Activated CD4-positive, CD25-positive, alpha-beta regulatory T cell treated with anti-CD3 and anti-CD28 coated beads, Interleukin-2, amount 50 U/mL, for 16 hours (primary cell): ENCODE data around the gene BEAN1.

Experiments used
- DNase-seq: peaks from one replicate; pipeline ENCODE4 v3.0.0-alpha.2; 2020; ENCODE audit warnings: low read depth, low spot score

Gene BEAN1

GRCh38 chr16:66469947-66470546, 43.0 kb downstream of the BEAN1 start:
- no peak for DNase-seq

DNA sequence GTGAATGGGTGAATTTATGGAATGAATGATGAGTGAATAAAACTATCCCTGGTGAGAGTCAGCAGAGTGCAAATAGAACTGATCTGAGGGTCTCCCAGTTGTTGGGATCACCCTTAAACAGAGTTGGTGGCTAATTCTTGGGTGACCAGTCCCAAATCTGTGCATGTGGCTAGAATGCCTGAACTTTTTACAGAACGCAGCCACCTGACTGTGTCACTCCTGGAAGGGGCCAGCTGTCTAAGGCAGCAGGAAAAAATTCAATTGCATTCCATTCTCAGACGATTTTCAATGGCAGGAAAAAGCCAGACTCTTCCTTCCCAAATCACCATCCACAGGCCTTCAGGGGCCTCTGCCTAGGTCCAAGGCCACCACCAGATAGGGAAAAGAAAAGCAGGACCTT, 43.5 kb downstream of the BEAN1 start:
- no peak for DNase-seq

GRCh38 chr16:66471264-66471663, 44.2 kb downstream of the BEAN1 start:
- DNase-seq, result no peak

DNA sequence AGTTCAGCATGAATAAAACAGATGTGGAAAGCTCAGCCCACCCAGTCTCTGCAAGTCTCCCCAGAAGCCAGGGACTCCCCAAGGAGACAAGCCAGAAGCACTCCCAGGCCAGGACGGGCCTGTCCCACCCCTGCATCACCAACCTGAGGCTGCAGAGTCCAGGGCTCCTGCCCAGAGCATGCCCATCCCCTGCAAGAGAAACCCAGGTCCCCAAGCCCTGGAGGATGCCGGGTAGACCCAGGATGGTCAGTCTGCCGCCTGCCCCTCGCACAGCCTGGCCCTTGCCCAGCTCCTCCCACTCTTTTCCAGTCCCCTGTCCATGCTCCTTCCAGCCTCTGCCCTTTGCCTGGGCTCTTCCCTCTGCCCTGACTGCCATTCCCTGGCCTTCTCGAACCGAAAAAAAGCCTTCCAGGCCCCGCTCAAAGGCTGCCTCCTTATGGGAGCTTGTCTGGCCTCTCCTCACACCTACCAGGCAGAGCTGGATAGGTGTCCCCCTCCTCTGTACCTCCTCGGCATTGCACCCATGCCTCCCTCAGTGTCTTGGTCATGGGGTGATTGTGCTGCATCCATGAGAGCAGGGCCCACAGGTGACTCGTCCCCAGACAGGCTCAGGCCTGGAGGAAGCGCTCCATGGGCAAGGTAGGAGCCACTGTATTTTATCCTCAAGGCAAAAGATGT, 44.8 kb downstream of the BEAN1 start:
- no peak for DNase-seq

DNA sequence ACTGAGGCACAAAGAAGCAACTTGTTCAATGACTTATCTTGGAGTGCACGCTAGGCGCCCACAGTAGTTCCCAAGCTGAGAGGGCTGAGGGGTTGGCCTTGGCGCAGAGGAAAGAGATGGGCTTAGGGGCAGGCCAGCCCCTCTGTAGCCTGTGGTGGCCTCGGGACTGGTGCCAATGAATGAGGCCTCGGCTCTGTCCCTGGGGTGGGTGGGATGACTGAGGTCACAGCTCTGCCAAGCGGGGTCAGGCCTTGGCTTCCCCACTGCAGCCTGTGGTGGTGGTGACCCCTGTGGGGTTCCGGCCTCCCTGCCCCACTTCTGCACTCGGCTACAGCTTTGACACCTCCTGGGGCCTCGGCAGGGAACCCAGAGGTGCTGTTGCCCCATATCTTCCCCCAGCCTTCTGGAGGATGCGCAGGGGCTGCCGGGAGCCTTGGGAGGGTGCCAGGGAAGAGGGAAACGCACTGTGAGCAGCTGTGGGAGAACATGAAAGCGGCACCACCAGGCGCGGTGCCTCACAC, 46.0 kb downstream of the BEAN1 start:
- no peak for DNase-seq

GRCh38 chr16:66473654-66474519, 46.8 kb downstream of the BEAN1 start:
- DNase-seq, result no peak

DNA sequence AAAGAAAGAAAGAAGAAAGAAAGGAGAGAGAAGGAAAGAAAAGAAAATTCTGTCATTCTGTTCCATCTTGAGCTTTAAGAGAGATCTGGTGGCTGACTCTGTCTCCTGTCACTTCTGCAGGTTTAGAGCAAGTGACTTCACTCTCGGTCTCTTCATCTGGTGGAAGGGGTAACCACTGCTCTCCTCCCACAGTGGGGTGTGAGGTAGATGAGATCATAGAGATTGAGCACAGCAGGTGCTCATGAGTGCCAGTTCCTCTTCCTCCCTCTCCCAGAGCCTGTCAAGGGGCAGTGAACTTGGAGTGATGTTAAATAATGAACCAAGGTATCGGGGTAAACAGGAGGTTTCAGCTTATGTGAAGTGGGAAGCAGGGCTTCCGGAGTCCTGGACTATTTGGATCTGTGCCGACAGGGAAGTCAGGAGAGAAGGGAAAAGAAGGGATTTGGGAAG, 47.7 kb downstream of the BEAN1 start:
- peak; percentile 23 for DNase-seq

- DNase-seq, result no peak
Measured at GRCh38 chr16:66475232-66475631, 48.1 kb downstream of the BEAN1 start.

DNA sequence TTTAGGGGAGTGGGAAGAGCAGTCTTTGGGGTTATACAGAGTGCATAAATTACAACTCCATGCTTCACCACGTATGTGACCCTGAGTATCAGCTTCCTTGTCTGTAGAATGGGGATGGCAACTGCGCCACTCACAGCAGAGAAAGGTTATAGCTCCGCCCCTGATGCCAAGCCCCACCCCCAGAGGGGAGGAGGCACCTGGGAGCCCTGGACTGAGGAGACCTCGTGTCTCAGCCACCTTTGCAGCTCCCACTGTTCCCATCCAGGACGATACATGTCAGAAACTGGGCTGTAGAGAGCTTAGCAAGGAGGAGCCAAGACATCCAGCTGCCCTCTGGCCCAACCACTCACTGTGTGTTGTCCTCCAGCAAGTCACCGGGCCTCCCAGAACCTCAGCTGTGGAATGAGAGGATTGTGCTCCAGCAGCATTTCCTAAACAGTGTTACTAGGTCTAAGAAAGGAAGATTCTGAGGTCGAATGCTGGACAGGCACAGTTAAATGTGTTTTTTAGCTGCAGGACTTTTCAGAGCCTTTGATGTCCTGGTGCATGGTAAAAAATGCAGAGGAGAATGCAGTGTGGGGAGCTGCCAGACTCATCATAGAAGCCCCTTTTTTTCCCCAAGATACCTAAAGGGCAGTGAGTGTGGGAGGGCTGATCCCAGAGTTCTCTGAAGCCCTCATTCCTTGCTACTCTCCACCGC, 49.4 kb downstream of the BEAN1 start:
- no peak for DNase-seq

- DNase-seq, result no peak
Measured at GRCh38 chr16:66477028-66477515, 50.0 kb downstream of the BEAN1 start.

GRCh38 chr16:66478733-66479511, 51.8 kb downstream of the BEAN1 start:
- peak; percentile 59 for DNase-seq

- DNase-seq, result no peak
Measured at GRCh38 chr16:66479661-66480264, 52.7 kb downstream of the BEAN1 start.

- no peak for DNase-seq
Measured at GRCh38 chr16:66480265-66481080, 53.4 kb downstream of the BEAN1 start.

DNA sequence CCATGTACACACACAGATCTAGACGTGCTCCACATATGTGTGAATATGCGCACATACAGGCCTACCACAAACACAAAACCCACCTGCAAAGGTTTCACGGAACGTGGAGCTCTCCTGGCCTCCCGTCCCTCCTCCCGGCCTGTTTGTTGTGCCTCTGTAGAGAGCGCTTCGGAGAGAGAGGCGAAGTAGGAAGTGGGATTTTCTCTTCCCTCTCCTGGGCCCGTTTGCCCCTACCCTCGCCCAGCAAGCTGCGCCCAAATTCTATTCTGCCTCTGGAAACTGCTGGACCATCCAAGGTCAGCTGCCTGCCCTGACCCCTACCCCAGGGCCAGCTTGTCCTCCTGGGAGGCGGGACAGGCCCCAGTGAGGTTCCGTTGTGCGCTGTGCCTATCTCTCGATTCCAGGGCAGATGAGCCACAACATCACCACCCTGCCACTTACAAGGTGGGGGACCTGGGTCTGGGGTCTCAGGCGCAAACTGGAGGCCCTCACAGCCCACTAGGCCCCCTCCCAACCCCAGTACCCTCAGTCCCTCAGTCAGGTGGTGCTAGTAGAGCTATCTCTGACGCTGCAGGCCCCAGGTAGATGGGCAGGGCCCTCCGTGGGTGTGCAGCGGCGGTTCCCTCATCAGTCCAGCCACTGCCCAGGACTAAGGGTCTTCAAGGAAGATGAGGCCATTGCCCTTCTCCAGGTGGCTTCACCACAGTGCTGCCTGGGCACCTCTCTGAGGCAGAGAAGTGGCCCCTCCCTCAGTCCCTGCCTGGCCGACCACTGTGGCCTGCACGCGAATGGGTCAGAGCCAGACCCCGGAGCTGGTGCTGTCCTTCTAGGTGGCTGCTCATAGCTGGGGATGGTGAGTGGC, 54.2 kb downstream of the BEAN1 start:
- DNase-seq, result no peak

DNA sequence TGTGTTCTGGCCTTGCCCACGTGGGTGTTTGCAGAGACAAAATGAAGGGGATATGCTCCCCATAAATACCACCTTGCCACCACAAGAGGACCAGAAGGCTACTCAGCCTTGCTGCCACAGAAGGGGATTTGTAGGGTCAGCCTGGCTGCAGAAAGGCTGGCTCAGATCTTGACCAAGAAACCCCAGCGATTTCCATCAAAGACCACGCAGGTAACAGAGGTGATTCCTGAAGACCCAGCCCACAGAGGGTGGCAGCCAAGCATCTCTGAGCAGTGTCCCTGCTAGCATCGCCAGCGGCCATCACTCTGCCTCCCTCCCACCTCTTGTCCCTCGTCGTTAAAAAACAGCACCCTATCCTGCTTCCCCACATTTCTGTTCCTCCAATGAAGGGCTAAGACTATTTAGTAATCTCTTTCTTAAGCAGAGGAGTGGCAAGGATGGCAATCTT, 54.9 kb downstream of the BEAN1 start:
- DNase-seq, result no peak

DNA sequence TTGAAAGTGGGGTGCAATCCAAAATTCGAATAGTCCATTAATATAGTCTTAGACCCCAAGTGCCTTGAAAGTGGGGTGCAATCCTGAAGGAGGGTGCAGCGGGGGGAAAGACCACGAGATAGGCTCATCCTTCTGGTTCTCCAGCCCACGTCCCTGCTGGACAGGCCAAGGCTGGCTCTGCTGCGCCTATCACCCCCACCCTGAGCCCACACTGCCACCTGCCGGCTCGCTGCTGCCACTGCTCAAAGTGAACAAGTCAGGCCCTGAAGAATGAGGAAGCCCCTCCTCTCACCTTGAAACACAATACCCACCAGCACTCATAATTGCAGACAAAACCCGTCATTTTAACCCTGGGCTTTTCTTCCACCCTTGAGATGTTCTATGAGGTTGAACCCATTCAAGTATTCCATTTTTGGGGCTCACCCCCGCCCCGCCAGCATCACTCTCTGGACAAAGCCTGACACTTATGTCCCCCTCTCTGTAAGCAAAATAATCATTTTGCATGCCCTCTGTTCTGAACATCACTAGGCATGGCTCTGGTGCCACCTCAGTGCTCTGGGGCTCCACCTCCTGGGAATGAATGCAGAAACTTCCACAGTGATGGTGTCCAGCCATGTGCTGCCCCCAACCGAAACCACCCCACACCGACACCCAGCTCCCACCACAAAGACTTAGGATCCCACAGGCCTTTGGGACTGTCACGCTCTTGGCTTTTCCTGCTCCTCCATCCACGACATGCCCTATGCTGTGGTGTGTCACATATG, 56.8 kb downstream of the BEAN1 start:
- DNase-seq, result peak; percentile 52

- DNase-seq, result no peak
Measured at GRCh38 chr16:66484453-66485213, 57.5 kb downstream of the BEAN1 start.
